ENCODE results near the gene LCE3E. TPM values are rescaled to one million over a fixed set of nuclear protein-coding genes. Genes with fewer than 3 reads are reported as not detected.

LCE3E gene, protein sequence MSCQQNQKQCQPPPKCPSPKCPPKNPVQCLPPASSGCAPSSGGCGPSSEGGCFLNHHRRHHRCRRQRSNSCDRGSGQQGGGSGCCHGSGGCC
- not detected in 2 replicates for total RNA-seq

DNA sequence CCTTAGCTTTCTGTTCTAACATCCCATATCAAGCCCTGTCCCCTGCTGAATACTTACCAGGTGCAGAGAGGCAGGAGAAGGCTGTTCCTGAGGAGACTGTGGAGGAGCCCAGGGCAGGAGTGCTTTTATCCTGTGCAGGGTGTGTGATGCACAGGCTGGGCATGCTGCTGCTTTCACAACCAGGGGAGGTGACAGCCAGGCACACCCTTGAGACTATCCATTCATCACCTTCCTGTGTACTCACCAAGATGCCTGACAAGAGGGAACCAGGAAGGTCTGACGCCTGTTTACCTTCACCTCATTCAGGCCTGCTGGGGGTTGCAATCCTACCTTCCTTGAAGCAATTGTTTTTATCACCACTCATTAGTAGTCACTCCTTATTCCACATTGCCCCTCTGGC is at the start of gene LCE3E:
TSS of gene LCE3E (minus strand) at position 100 of the 400 bp plus-strand sequence. CDS start 572 bp downstream, outside the sequence.

DNA sequence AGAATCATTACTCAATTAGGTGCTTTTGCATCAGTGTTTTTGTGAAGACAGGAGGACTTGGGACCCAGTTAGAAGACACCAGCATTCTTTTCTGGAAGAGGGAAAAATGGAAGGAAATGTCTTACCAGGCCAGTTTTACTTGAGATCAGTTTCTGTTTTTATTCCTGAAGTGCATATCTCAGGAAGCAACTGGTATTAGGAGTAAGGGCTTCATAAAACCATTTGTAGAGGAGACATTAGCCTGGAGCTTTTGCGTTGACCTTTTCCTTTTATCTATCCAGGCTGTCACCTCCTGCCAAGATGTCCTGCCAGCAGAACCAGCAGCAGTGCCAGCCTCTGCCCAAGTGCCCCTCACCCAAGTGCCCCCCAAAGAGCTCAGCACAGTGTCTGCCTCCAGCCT is 46.9 kb upstream of the LCE3E start, which contains the start of gene LCE3B:
TSS of gene LCE3B (plus strand) at position 301 of the 400 bp plus-strand sequence. CDS start at position 301, 0 bp downstream.

DNA sequence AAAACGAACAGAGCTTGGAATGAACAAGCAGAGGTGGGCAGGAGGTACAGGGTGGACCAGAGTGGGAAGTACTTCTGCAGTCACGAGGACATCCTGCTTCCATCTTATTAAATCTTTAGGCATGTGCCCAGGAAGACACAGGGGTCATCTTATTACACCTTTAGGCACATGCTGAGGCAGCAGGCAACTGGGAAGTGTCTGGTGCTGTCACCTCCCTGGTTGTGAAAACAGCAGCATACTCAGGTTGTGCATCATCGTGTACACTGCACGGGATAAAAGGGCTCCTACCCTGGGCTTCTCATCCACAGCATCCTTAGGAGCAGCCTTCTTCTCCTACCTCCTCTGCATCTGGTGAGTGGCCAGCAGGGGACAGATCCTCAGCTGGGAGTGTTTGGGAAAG is 33.4 kb upstream of the LCE3E start, which contains the start of gene LCE3C:
TSS of gene LCE3C (plus strand) at position 301 of the 400 bp plus-strand sequence. CDS start 498 bp downstream, outside the sequence.

DNA sequence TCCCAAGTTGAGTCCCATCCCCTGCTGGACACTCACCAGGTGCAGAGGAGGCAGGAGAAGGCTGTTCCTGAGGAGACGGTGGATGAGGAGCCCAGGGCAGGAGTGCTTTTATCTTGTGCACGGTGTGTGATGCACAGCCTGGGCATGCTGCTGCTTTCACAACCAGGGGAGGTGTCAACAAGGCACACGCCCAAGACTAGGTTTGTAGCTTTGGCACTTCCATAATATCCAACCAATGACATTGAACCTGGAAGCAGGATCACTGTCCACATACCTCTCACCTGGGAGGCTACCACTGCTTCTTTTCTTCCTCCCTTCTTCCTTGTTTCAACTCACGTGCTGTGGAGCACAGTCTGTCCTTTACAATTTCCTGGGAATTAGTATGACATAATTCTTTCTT is 13.9 kb upstream of the LCE3E start, which contains the start of gene LCE3D:
TSS of gene LCE3D (minus strand) at position 84 of the 400 bp plus-strand sequence. CDS start 580 bp downstream, outside the sequence.

Other genes with a start within 250 kb of the LCE3E start
- gene FLG, start 241.5 kb downstream of the LCE3E start, total RNA-seq: not detected in 2 replicates
- gene FLG2, start 206.8 kb downstream of the LCE3E start, total RNA-seq: not detected in 2 replicates
- gene CRNN, start 152.5 kb downstream of the LCE3E start, total RNA-seq: not detected in 2 replicates
- not detected in 2 replicates for gene LCE5A, start 56.0 kb downstream of the LCE3E start, total RNA-seq
- not detected in 2 replicates for gene CRCT1, start 52.3 kb downstream of the LCE3E start, total RNA-seq
- not detected in 2 replicates for gene LCE3D, start 13.7 kb upstream of the LCE3E start, total RNA-seq
- gene LCE3C, start 33.5 kb upstream of the LCE3E start, total RNA-seq: not detected in 2 replicates
- not detected in 2 replicates for gene LCE3B, start 47.0 kb upstream of the LCE3E start, total RNA-seq
- gene LCE3A, start 56.3 kb upstream of the LCE3E start, total RNA-seq: not detected in 2 replicates
- gene LCE2D, start 96.6 kb upstream of the LCE3E start, total RNA-seq: not detected in 2 replicates
- gene LCE2C, start 108.5 kb upstream of the LCE3E start, total RNA-seq: not detected in 2 replicates
- not detected in 2 replicates for gene LCE2B, start 119.3 kb upstream of the LCE3E start, total RNA-seq
- gene LCE2A, start 131.6 kb upstream of the LCE3E start, total RNA-seq: not detected in 2 replicates
- not detected in 2 replicates for gene LCE4A, start 141.4 kb upstream of the LCE3E start, total RNA-seq
- not detected in 2 replicates for gene KPRP, start 191.2 kb upstream of the LCE3E start, total RNA-seq
- gene LCE1F, start 208.4 kb upstream of the LCE3E start, total RNA-seq: not detected in 2 replicates
- gene LCE1E, start 219.5 kb upstream of the LCE3E start, total RNA-seq: not detected in 2 replicates
- not detected in 2 replicates for gene LCE1D, start 229.9 kb upstream of the LCE3E start, total RNA-seq
- gene LCE1C, start 239.9 kb upstream of the LCE3E start, total RNA-seq: not detected in 2 replicates
- gene LCE1B, start 245.2 kb upstream of the LCE3E start, total RNA-seq: not detected in 2 replicates

All from pericardium fibroblast (primary cell).